Stimulated activated effector memory CD8-positive, alpha-beta T cell treated with anti-CD3 and anti-CD28 coated beads, Interleukin-12 subunit alpha, Interleukin-12 subunit beta, amount 100 ng/mL, for 72 hours (primary cell): ENCODE data around the gene COX19.

Experiments
- ATAC-seq: fragments of 150-1000 bp; cut with Tn5 transposase; 2 replicates; pipeline ENCODE4 v1.10.0; 2021
- DNase-seq, 2 donors: peaks; one replicate each; pipeline ENCODE4 v3.0.0; 2021 to 2022; ENCODE audit warnings: low spot score in 2 of 2
- H3K27ac Mint-ChIP-seq: one replicate; pipeline ENCODE4 v1.8.0; 2022; ENCODE audit warnings: mild to moderate bottlenecking, mixed read lengths
- H3K36me3 Mint-ChIP-seq: one replicate; pipeline ENCODE4 v1.8.0; 2022; ENCODE audit warnings: mild to moderate bottlenecking, mixed read lengths
- H3K4me1 Mint-ChIP-seq: one replicate; pipeline ENCODE4 v1.8.0; 2022; ENCODE audit warnings: mixed read lengths
- H3K4me3 Mint-ChIP-seq: one replicate; pipeline ENCODE4 v1.8.0; 2022; ENCODE audit warnings: mild to moderate bottlenecking, mixed read lengths
- H3K9me3 Mint-ChIP-seq: one replicate; pipeline ENCODE4 v1.8.0; 2022; ENCODE audit warnings: mixed read lengths

COX19 gene

GRCh38 chr7:999941-1000935 is 24.9 kb upstream of the COX19 start:
- ATAC-seq (peak; percentile 22), DNase-seq (no peak)
- no peaks in the 10 kb centered on the region for H3K9me3 Mint-ChIP-seq
- H3K4me3 Mint-ChIP-seq: no peak overlapping the region
- H3K4me1 Mint-ChIP-seq: no peaks in the 10 kb centered on the region
- H3K27ac Mint-ChIP-seq: peak overlapping the region; percentile 74
- H3K36me3 Mint-ChIP-seq: no peaks in the 10 kb centered on the region

- no peaks in the 10 kb centered on the region for H3K4me1 Mint-ChIP-seq
- ATAC-seq (no peak), DNase-seq (no peak)
- no peak overlapping the region for H3K4me3 Mint-ChIP-seq
- H3K36me3 Mint-ChIP-seq: no peaks in the 10 kb centered on the region
- H3K9me3 Mint-ChIP-seq: no peaks in the 10 kb centered on the region
- H3K27ac Mint-ChIP-seq: peak overlapping the region; percentile 56
Measured at GRCh38 chr7:999149-999879, 24.0 kb upstream of the COX19 start.

- no peak overlapping the region for H3K27ac Mint-ChIP-seq
- H3K9me3 Mint-ChIP-seq: no peaks in the 10 kb centered on the region
- DNase-seq (no peak), ATAC-seq (no peak)
- H3K4me3 Mint-ChIP-seq: no peak overlapping the region
- H3K36me3 Mint-ChIP-seq: no peaks in the 10 kb centered on the region
- H3K4me1 Mint-ChIP-seq: peaks cover 8% of the 10 kb centered on the region
Measured at GRCh38 chr7:997404-998395, 22.4 kb upstream of the COX19 start.

- H3K4me1 Mint-ChIP-seq: peaks cover 8% of the 10 kb centered on the region
- H3K9me3 Mint-ChIP-seq: no peaks in the 10 kb centered on the region
- H3K36me3 Mint-ChIP-seq: no peaks in the 10 kb centered on the region
- H3K27ac Mint-ChIP-seq: no peak overlapping the region
- DNase-seq: no peak
- no peak for ATAC-seq
- H3K4me3 Mint-ChIP-seq: no peak overlapping the region
Measured at GRCh38 chr7:996079-996872, 20.9 kb upstream of the COX19 start.

- no peaks in the 10 kb centered on the region for H3K36me3 Mint-ChIP-seq
- no peak overlapping the region for H3K27ac Mint-ChIP-seq
- H3K9me3 Mint-ChIP-seq: no peaks in the 10 kb centered on the region
- peaks cover 8% of the 10 kb centered on the region for H3K4me1 Mint-ChIP-seq
- no peak for DNase-seq
- no peak overlapping the region for H3K4me3 Mint-ChIP-seq
- ATAC-seq: no peak
Measured at GRCh38 chr7:995571-995970, 20.2 kb upstream of the COX19 start.

GRCh38 chr7:994592-995308 is 19.4 kb upstream of the COX19 start:
- ATAC-seq: no peak
- H3K4me1 Mint-ChIP-seq: peaks cover 8% of the 10 kb centered on the region
- no peaks in the 10 kb centered on the region for H3K36me3 Mint-ChIP-seq
- no peaks in the 10 kb centered on the region for H3K9me3 Mint-ChIP-seq
- no peak overlapping the region for H3K4me3 Mint-ChIP-seq
- peak overlapping the region; percentile 48 for H3K27ac Mint-ChIP-seq
- no peak for DNase-seq

GRCh38 chr7:992709-993607 is 17.6 kb upstream of the COX19 start:
- Mint-ChIP-seq H3K36me3 (no peaks in the 10 kb centered on the region), H3K9me3 (no peaks in the 10 kb centered on the region), H3K4me3 (no peak overlapping the region), H3K4me1 (peaks cover 8% of the 10 kb centered on the region), H3K27ac (no peak overlapping the region)
- peak; percentile 99 for ATAC-seq
- peak; percentile 82 to 91 for DNase-seq

- Mint-ChIP-seq H3K4me1 (peaks cover 8% of the 10 kb centered on the region), H3K9me3 (no peaks in the 10 kb centered on the region), H3K36me3 (no peaks in the 10 kb centered on the region), H3K4me3 (no peak overlapping the region), H3K27ac (no peak overlapping the region)
- DNase-seq (no peak), ATAC-seq (no peak)
Measured at GRCh38 chr7:991729-992656, 16.6 kb upstream of the COX19 start.

- Mint-ChIP-seq H3K36me3 (no peaks in the 10 kb centered on the region), H3K4me1 (peaks cover 8% of the 10 kb centered on the region), H3K27ac (no peak overlapping the region), H3K4me3 (no peak overlapping the region), H3K9me3 (no peaks in the 10 kb centered on the region)
- ATAC-seq (no peak), DNase-seq (no peak)
Measured at GRCh38 chr7:990933-991728, 15.8 kb upstream of the COX19 start.

GRCh38 chr7:990352-990932 is 15.1 kb upstream of the COX19 start:
- peaks cover 8% of the 10 kb centered on the region for H3K4me1 Mint-ChIP-seq
- ATAC-seq (no peak), DNase-seq (no peak)
- H3K4me3 Mint-ChIP-seq: no peak overlapping the region
- H3K27ac Mint-ChIP-seq: no peak overlapping the region
- H3K9me3 Mint-ChIP-seq: no peaks in the 10 kb centered on the region
- H3K36me3 Mint-ChIP-seq: no peaks in the 10 kb centered on the region

GRCh38 chr7:988963-989529 is 13.7 kb upstream of the COX19 start:
- no peaks in the 10 kb centered on the region for H3K36me3 Mint-ChIP-seq
- H3K4me1 Mint-ChIP-seq: peaks cover 8% of the 10 kb centered on the region
- H3K27ac Mint-ChIP-seq: no peak overlapping the region
- no peak overlapping the region for H3K4me3 Mint-ChIP-seq
- no peaks in the 10 kb centered on the region for H3K9me3 Mint-ChIP-seq
- DNase-seq: no peak
- no peak for ATAC-seq
